Endodermal cell (in vitro differentiated cells): ENCODE measurements around the gene CROCC. TPM values are rescaled to one million over a fixed set of nuclear protein-coding genes. Genes with fewer than 3 reads are reported as not detected.

Experiments
- DNase-seq: peaks from one replicate; pipeline ENCODE4 v3.0.0-alpha.2; 2017
- H3K27ac ChIP-seq: 2 replicates; pipeline ENCODE4 v1.5.1; 2013; ENCODE audit warnings: mild to moderate bottlenecking, low read depth, low read length, moderate library complexity
- H3K27me3 ChIP-seq: 2 replicates; pipeline ENCODE4 v1.6.1; 2013; ENCODE audit warnings: mild to moderate bottlenecking, low read length, moderate library complexity; ENCODE audit not compliant: insufficient read depth, control insufficient read depth, poor library complexity, severe bottlenecking
- H3K36me3 ChIP-seq: 2 replicates; pipeline ENCODE4 v1.7.0; 2013; ENCODE audit warnings: mild to moderate bottlenecking, low read length, moderate library complexity; ENCODE audit not compliant: control insufficient read depth, insufficient read depth
- H3K4me1 ChIP-seq: one replicate; pipeline ENCODE4 v1.7.0; 2013; ENCODE audit warnings: low read length; ENCODE audit not compliant: control insufficient read depth, insufficient read depth
- H3K4me3 ChIP-seq: 2 replicates; pipeline ENCODE4 v1.5.1; 2013; ENCODE audit warnings: mild to moderate bottlenecking, low read length, moderate library complexity
- H3K9ac ChIP-seq: 2 replicates; pipeline ENCODE4 v1.6.1; 2013; ENCODE audit warnings: mild to moderate bottlenecking, low read length, moderate library complexity; ENCODE audit not compliant: poor library complexity, severe bottlenecking; ENCODE audit errors: extremely low read depth
- H3K9me3 ChIP-seq: 2 replicates; pipeline ENCODE4 v1.6.1; 2013; ENCODE audit warnings: mild to moderate bottlenecking, low read length, moderate library complexity; ENCODE audit not compliant: control insufficient read depth
- H3K27ac Mint-ChIP-seq: 2 replicates; pipeline ENCODE4 v1.8.0; 2020; ENCODE audit warnings: mixed read lengths
- H3K27me3 Mint-ChIP-seq: 2 replicates; pipeline ENCODE4 v1.8.0; 2021; ENCODE audit warnings: mild to moderate bottlenecking, mixed read lengths; ENCODE audit not compliant: insufficient read depth
- H3K36me3 Mint-ChIP-seq: 2 replicates; pipeline ENCODE4 v1.8.0; 2020; ENCODE audit warnings: low read depth, mixed read lengths
- H3K4me1 Mint-ChIP-seq: 2 replicates; pipeline ENCODE4 v1.8.0; 2020; ENCODE audit warnings: mixed read lengths
- H3K4me3 Mint-ChIP-seq: 2 replicates; pipeline ENCODE4 v1.8.0; 2020; ENCODE audit warnings: mild to moderate bottlenecking, moderate library complexity, mixed read lengths
- H3K9me3 Mint-ChIP-seq: 2 replicates; pipeline ENCODE4 v1.8.0; 2020; ENCODE audit warnings: mild to moderate bottlenecking, mixed read lengths
- WGBS, 2 experiments: methylation state at CpG; one replicate each; pipeline versions ENCODE4 v1.1.5 to v1.1.7; 2013; ENCODE audit warnings: missing lambda C conversion rate in 2 of 2, mixed read lengths in 1 of 2; ENCODE audit not compliant: insufficient coverage in 1 of 2, insufficient read length in 1 of 2; 5-methylcytosine and 5-hydroxymethylcytosine counted together
- total RNA-seq, 2 donors: library from RNA; stranded (reverse); fragmentation: NEBNext Ultra II Directional in 1 of 2; extraction: Animal tissue kit (Norgen Biotek cat#: 25700) in 1 of 2; gene quantifications; 2 replicates in 1 of 2; 3 replicates in 1 of 2; pipeline ENCODE4 v1.2.1, GENCODE V29; 2021
- TF ChIP-seq, protein P1 (sequence below): fragments of 200-600 bp; sonication (generic); conservative IDR thresholded peaks from 2 replicates; pipeline ENCODE4 v1.5.0; 2021; ENCODE audit warnings: antibody characterized with exemption, mild to moderate bottlenecking

The CROCC gene
- total RNA-seq, 2 donors from 2014 or later: 58.4 to 61.8 TPM

DNA sequence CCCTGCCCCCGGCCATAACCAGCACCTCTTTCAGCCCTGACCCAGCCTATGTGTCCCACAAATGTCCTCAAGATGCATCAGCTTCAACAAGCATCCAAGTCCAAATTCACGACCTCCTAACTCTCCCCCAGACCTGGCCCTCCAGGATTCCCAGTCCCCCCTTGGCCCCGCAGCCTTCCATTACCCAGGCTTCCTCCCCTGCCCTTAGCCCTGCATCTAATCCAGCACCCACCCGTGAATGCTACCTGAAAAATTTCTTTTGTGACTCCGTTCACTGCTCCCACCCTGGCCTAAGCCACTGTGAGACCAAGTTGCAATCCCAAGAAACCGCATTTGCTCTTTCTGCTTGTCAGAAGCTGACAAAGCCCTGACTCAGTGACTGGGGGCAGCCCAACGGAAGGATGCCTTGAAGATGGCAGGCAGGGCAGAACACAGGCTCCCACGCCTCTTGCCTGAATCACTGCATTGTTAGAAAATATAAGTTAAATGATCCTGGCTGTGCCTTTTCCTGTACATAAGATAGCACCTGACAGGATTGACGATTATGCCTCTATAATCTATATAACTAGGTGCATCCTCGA lies 59.6 kb downstream of the CROCC start:
- Histone ChIP-seq H3K36me3 (peaks cover 15% of the 10 kb centered on the region), H3K27me3 (no peaks in the 10 kb centered on the region), H3K27ac (no peak overlapping the region), H3K9me3 (no peaks in the 10 kb centered on the region), H3K4me3 (no peak overlapping the region), H3K9ac (no peak overlapping the region), H3K4me1 (peaks cover 7% of the 10 kb centered on the region)
- 90 to 93% methylated on average over 7 to 10 of the region's 10 CpGs for WGBS, 2 experiments
- no peak for DNase-seq
- TF ChIP-seq, protein P1, sequence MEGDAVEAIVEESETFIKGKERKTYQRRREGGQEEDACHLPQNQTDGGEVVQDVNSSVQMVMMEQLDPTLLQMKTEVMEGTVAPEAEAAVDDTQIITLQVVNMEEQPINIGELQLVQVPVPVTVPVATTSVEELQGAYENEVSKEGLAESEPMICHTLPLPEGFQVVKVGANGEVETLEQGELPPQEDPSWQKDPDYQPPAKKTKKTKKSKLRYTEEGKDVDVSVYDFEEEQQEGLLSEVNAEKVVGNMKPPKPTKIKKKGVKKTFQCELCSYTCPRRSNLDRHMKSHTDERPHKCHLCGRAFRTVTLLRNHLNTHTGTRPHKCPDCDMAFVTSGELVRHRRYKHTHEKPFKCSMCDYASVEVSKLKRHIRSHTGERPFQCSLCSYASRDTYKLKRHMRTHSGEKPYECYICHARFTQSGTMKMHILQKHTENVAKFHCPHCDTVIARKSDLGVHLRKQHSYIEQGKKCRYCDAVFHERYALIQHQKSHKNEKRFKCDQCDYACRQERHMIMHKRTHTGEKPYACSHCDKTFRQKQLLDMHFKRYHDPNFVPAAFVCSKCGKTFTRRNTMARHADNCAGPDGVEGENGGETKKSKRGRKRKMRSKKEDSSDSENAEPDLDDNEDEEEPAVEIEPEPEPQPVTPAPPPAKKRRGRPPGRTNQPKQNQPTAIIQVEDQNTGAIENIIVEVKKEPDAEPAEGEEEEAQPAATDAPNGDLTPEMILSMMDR: no peak
- Mint-ChIP-seq H3K27me3 (no peaks in the 10 kb centered on the region), H3K4me1 (peaks cover 3% of the 10 kb centered on the region), H3K27ac (peak overlapping the region; percentile 71), H3K36me3 (peaks cover 9% of the 10 kb centered on the region), H3K9me3 (no peaks in the 10 kb centered on the region), H3K4me3 (peak overlapping the region; percentile 74)

DNA sequence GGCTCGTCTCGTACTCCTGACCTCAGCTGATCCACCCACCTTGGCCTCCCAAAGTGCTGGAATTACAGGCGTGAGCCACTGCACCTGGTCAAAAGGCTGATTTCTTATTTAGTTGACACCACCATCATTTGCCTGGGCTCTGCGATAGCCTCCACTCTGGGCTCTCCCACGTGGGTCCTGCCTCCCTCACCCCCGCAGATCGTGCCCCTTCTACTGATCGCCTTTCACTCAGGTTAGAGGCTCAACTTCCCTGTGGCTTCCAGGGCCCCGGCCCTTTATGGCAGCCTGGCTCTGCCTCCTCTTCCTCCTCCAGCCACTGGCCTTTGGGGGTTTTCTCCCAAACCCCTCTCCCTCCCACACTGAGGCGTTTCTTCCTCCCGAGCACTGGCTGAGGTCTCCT lies 61.2 kb downstream of the CROCC start:
- Mint-ChIP-seq H3K4me3 (no peak overlapping the region), H3K27ac (no peak overlapping the region)

DNA sequence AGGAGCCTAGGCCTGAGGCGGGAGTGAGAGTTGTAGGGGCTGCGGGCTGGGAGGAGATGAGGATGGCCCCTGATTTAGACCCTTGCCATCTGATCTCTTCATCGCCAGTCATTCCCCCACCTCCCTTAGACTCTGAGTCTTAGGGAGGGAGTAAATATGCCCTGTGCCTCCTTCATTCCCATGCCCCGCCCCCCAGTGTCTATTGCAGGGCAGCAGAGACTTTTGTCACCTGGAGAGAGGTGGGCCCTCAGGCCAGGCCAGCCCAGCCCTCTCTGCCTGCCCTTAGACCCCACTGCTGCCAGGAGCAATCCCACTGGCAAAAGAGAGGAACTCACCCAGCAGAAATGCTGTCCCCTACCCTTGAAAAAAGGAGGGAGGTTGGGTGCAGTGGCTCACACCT lies 61.9 kb downstream of the CROCC start:
- peaks cover 2% of the 10 kb centered on the region for H3K36me3 ChIP-seq
- no peaks in the 10 kb centered on the region for H3K9me3 ChIP-seq
- Mint-ChIP-seq H3K4me1 (peaks cover 3% of the 10 kb centered on the region), H3K36me3 (peaks cover 16% of the 10 kb centered on the region), H3K27ac (no peak overlapping the region), H3K27me3 (no peaks in the 10 kb centered on the region), H3K9me3 (no peaks in the 10 kb centered on the region), H3K4me3 (no peak overlapping the region)
- no peaks in the 10 kb centered on the region for H3K27me3 ChIP-seq
- H3K9ac ChIP-seq: no peak overlapping the region
- TF ChIP-seq, protein P1: no peak
- no peak for DNase-seq
- no peak overlapping the region for H3K4me3 ChIP-seq
- H3K27ac ChIP-seq: no peak overlapping the region
- peaks cover 7% of the 10 kb centered on the region for H3K4me1 ChIP-seq
- WGBS, 2 experiments: 92% methylated on average over 4 of the region's 4 CpGs; no CpG with 5 or more reads in 1 of the 2 experiments

More for the DNA sequence above, 61.2 kb downstream of the CROCC start:
- Histone ChIP-seq H3K27ac (peak overlapping the region; percentile 24), H3K27me3 (no peaks in the 10 kb centered on the region), H3K4me1 (peaks cover 7% of the 10 kb centered on the region), H3K36me3 (peaks cover 3% of the 10 kb centered on the region), H3K9ac (no peak overlapping the region), H3K4me3 (no peak overlapping the region), H3K9me3 (no peaks in the 10 kb centered on the region)
- TF ChIP-seq, protein P1: no peak
- WGBS, 2 experiments: 68 to 86% methylated on average over 6 to 11 of the region's 11 CpGs
- DNase-seq: no peak
- H3K9me3 Mint-ChIP-seq: no peaks in the 10 kb centered on the region
- H3K36me3 Mint-ChIP-seq: peaks cover 12% of the 10 kb centered on the region
- H3K4me1 Mint-ChIP-seq: peaks cover 3% of the 10 kb centered on the region
- H3K27me3 Mint-ChIP-seq: no peaks in the 10 kb centered on the region
